GM18858 (cell line): ENCODE measurements around the gene RNU2-1.
A peak's percentile ranks its signal among the peaks of the same experiment; 100 is the strongest.
"Not testable (repeated sequence)": the region's sequence is repeated elsewhere in the genome, so short reads cannot be mapped to it uniquely, and the experiment has no call there.

Source experiments
- ATAC-seq: cut with Tn5 transposase; IDR thresholded peaks from one replicate; pipeline ENCODE4 v1.9.1; 2021; ENCODE audit not compliant: unreplicated experiment

RNU2-1 gene

GRCh38 chr17:43216762-43217613 is 16.8 kb downstream of the RNU2-1 start:
- no peak for ATAC-seq

- ATAC-seq: no peak
These were observed 17.4 kb downstream of the RNU2-1 start for GRCh38 chr17:43216369-43216761.

GRCh38 chr17:43215341-43215740 is 18.4 kb downstream of the RNU2-1 start:
- ATAC-seq: no peak

- no peak for ATAC-seq
These were observed 20.2 kb downstream of the RNU2-1 start for GRCh38 chr17:43213545-43213944.

GRCh38 chr17:43212641-43213490 is 20.9 kb downstream of the RNU2-1 start:
- no peak for ATAC-seq

GRCh38 chr17:43211480-43212402 is 22.0 kb downstream of the RNU2-1 start, which contains the start of gene TMEM106A:
Gene TMEM106A (plus strand): TSS chr17:43211875. CDS start chr17:43213042, 1,167 bp downstream.
- ATAC-seq: peak; percentile 44

- ATAC-seq: no peak
These were observed 22.7 kb downstream of the RNU2-1 start for GRCh38 chr17:43211123-43211479.

GRCh38 chr17:43210576-43210975 is 23.2 kb downstream of the RNU2-1 start:
- ATAC-seq: no peak

GRCh38 chr17:43203013-43203412 is 30.8 kb downstream of the RNU2-1 start:
- not testable (repeated sequence) for ATAC-seq

GRCh38 chr17:43200127-43200526 is 33.6 kb downstream of the RNU2-1 start:
- ATAC-seq: no peak

- no peak for ATAC-seq
These were observed 34.1 kb downstream of the RNU2-1 start for GRCh38 chr17:43199633-43200032.

- no peak for ATAC-seq
These were observed 40.5 kb downstream of the RNU2-1 start for GRCh38 chr17:43193251-43193650.

- not testable (repeated sequence) for ATAC-seq
These were observed 47.1 kb downstream of the RNU2-1 start for GRCh38 chr17:43186656-43187055.

- no peak for ATAC-seq
These were observed 49.9 kb downstream of the RNU2-1 start for GRCh38 chr17:43183921-43184320.
